ENCODE results near the gene TK2.
"Not testable (repeated sequence)": the region's sequence is repeated elsewhere in the genome, so short reads cannot be mapped to it uniquely, and the experiment has no call there.

Gene TK2

DNA sequence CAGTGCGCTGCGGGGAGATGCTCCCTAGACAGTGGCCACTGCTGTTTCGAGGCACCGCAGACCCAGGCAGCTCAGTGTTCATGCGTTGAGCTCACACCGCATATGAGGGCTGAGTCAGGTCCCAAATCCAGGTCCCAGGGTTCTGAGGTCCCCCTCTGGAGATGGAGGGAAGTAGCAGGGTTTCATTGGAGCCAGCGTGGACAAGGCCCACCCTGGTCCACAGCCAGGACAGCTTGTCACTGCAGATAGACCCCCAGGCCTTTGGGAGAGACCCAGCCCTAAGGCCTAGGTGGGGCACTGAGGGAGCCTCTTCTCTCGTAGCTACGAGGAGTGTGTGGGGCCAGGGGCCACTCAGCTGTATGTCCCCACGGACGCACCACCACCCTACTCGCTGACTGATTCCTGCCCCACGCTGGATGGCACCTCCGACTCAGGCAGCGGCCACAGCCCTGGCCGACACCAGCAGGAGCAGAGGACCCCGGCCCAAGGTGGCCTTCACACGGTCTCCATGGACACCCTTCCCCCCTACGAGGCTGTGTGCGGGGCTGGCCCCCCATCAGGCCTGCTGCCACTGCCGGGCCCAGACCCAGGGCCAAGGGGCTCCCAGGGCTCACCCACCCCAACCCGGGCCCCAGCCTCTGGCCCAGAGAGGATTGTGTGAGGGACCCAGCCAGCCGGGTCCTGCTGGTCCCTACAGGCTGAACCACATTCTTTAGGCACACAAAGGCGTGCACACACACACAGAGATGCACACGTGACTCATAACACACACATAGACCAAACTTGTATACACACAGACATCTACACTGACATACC lies 69.4 kb downstream of the TK2 start:
- no peak for DNase-seq

- DNase-seq = no peak
Observed at GRCh38 chr16:66479661-66480264, 70.2 kb downstream of the TK2 start.

- peak; percentile 86 for DNase-seq
Observed at GRCh38 chr16:66478733-66479511, 71.0 kb downstream of the TK2 start.

DNA sequence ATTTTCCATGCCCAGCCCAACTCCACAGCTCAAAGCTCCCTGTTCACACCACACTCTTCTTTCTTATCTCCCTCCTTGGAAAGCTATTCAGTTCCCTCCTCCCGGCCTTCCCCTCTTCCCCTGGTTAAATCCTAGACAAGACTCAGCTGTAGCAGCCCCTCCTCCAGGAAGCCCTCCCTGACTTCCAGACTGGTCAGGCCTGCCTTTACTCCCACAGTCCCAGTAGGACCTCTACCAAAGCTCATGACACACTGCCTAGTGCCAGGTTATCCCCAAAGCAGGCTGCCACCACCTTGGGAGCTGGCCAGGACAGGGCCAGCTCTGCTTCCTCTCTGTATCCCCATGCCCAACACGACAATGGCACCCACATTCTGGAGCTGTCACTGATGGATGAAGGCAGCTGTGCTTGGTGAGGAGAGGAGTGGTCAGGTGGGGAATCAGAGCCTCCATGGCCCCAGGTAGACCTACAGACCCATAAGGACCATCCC lies 72.8 kb downstream of the TK2 start:
- no peak for DNase-seq

- peak; percentile 51 for DNase-seq
Observed at GRCh38 chr16:66476328-66477027, 73.4 kb downstream of the TK2 start.

- no peak for DNase-seq
Observed at GRCh38 chr16:66475232-66475631, 74.7 kb downstream of the TK2 start.

DNA sequence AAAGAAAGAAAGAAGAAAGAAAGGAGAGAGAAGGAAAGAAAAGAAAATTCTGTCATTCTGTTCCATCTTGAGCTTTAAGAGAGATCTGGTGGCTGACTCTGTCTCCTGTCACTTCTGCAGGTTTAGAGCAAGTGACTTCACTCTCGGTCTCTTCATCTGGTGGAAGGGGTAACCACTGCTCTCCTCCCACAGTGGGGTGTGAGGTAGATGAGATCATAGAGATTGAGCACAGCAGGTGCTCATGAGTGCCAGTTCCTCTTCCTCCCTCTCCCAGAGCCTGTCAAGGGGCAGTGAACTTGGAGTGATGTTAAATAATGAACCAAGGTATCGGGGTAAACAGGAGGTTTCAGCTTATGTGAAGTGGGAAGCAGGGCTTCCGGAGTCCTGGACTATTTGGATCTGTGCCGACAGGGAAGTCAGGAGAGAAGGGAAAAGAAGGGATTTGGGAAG lies 75.1 kb downstream of the TK2 start:
- peak; percentile 71 for DNase-seq

GRCh38 chr16:66473654-66474519 lies 76.0 kb downstream of the TK2 start:
- no peak for DNase-seq

GRCh38 chr16:66473051-66473571 lies 76.8 kb downstream of the TK2 start:
- no peak for DNase-seq

- no peak for DNase-seq
Observed at GRCh38 chr16:66471716-66472393, 78.1 kb downstream of the TK2 start.

GRCh38 chr16:66471264-66471663 lies 78.7 kb downstream of the TK2 start:
- no peak for DNase-seq

DNA sequence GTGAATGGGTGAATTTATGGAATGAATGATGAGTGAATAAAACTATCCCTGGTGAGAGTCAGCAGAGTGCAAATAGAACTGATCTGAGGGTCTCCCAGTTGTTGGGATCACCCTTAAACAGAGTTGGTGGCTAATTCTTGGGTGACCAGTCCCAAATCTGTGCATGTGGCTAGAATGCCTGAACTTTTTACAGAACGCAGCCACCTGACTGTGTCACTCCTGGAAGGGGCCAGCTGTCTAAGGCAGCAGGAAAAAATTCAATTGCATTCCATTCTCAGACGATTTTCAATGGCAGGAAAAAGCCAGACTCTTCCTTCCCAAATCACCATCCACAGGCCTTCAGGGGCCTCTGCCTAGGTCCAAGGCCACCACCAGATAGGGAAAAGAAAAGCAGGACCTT lies 79.4 kb downstream of the TK2 start:
- DNase-seq = no peak

GRCh38 chr16:66469947-66470546 lies 79.9 kb downstream of the TK2 start:
- no peak for DNase-seq

GRCh38 chr16:66469291-66469946 lies 80.5 kb downstream of the TK2 start:
- no peak for DNase-seq

- DNase-seq = no peak
Observed at GRCh38 chr16:66468321-66468965, 81.5 kb downstream of the TK2 start.

- no peak for DNase-seq
Observed at GRCh38 chr16:66467611-66468010, 82.3 kb downstream of the TK2 start.

- DNase-seq = not testable (repeated sequence)
Observed at GRCh38 chr16:66466636-66467035, 83.3 kb downstream of the TK2 start.

DNA sequence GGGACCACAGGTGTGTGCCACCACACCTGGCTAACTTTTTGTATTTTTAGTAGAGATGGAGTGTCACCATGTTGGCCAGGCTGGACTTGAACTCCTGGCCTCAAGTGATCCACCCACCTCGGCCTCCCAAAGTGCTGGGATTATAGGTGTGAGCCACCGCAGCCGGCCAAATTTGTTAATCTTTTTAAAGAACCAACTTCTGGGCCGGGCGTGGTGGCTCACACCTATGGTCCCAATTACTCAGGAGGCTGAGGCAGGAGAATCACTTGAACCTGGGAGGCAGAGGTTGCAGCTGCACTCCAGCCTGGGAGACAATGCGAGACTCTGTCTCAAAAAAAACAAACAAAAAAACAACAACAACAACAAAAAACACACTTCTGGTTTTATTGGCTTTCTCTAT lies 84.0 kb downstream of the TK2 start:
- not testable (repeated sequence) for DNase-seq

- DNase-seq = no peak
Observed at GRCh38 chr16:66462912-66463311, 87.0 kb downstream of the TK2 start.

Data from CD4-positive, alpha-beta T cell treated with Interleukin-10 for 1 hour (primary cell).